A673 (cell line): ENCODE measurements around the gene ZHX3. TPM values are rescaled to one million over a fixed set of nuclear protein-coding genes. Genes with fewer than 3 reads are reported as not detected.

Experiments
- BruUV-seq: library from RNA; stranded (reverse); fragments of 400-500 nt; replicated peaks from 2 replicates; lab custom pipeline; 2021; lab: Mats Ljungman, UMichigan
- CTCF ChIA-PET: fragments of 300-600 bp; sonication (Branson Sonifier 250); formaldehyde crosslinking; loops from one replicate; lab custom pipeline; 2022; ENCODE audit warnings: antibody characterized with exemption; lab: Charles Lee
- POLR2A ChIA-PET: fragments of 300-600 bp; sonication (Branson Sonifier 250); formaldehyde crosslinking; loops from one replicate; lab custom pipeline; 2022; ENCODE audit warnings: antibody characterized with exemption; ENCODE audit not compliant: low non-redundant PET; lab: Charles Lee
- DNase-seq: peaks from one replicate; pipeline ENCODE4 v3.0.0-alpha.2; 2015; ENCODE audit warnings: low spot score
- H3K27ac ChIP-seq: fragments of 200-600 bp; sonication (generic); 2 replicates; pipeline ENCODE4 v1.5.1; 2016; ENCODE audit warnings: mixed run types, low read depth, mild to moderate bottlenecking, mixed read lengths, antibody characterized with exemption, low read length; ENCODE audit not compliant: poor library complexity, severe bottlenecking
- H3K27me3 ChIP-seq: fragments of 200-600 bp; sonication (generic); replicated peaks from 2 replicates; pipeline ENCODE4 v1.6.1; 2017; ENCODE audit warnings: mixed run types, low read depth, mild to moderate bottlenecking, mixed read lengths, antibody characterized with exemption, low read length; ENCODE audit not compliant: insufficient read depth, poor library complexity
- H3K36me3 ChIP-seq: fragments of 200-600 bp; sonication (generic); 2 replicates; pipeline ENCODE4 v1.6.1; 2016; ENCODE audit warnings: mixed run types, mild to moderate bottlenecking, mixed read lengths, antibody characterized with exemption, low read length; ENCODE audit not compliant: insufficient read depth, poor library complexity, severe bottlenecking
- H3K4me1 ChIP-seq: fragments of 200-600 bp; sonication (generic); 2 replicates; pipeline ENCODE4 v1.6.1; 2017; ENCODE audit warnings: mixed run types, mild to moderate bottlenecking, mixed read lengths, antibody characterized with exemption, low read length; ENCODE audit not compliant: insufficient read depth, poor library complexity, severe bottlenecking
- H3K4me3 ChIP-seq: fragments of 200-600 bp; sonication (generic); 2 replicates; pipeline ENCODE4 v1.5.1; 2016; ENCODE audit warnings: low read depth, mixed run types, mild to moderate bottlenecking, mixed read lengths, low read length; ENCODE audit not compliant: poor library complexity, severe bottlenecking
- H3K9me3 ChIP-seq: fragments of 200-600 bp; sonication (generic); 2 replicates; pipeline ENCODE4 v1.6.1; 2016; ENCODE audit warnings: mixed run types, low read depth, mild to moderate bottlenecking, mixed read lengths, antibody characterized with exemption, low read length; ENCODE audit not compliant: poor library complexity, severe bottlenecking
- CTCF ChIP-seq: fragments of 300-800, 200-600 bp; sonication (generic); conservative IDR thresholded peaks from 2 replicates; pipeline ENCODE4 v1.5.1; 2017; ENCODE audit warnings: low read depth, mild to moderate bottlenecking, antibody characterized with exemption, low read length, moderate library complexity, mixed read lengths
- EZH2 ChIP-seq: fragments of 200-600 bp; sonication (generic); IDR thresholded peaks from 2 replicates; pipeline ENCODE4 v1.6.1; 2017; ENCODE audit warnings: borderline replicate concordance, low read depth, mild to moderate bottlenecking, mixed read lengths, antibody characterized with exemption, low read length; ENCODE audit not compliant: poor library complexity, severe bottlenecking
- intact Hi-C: fragments of 100-400 bp; cut with micrococcal nuclease; formaldehyde crosslinking; loops from one replicate; pipeline ENCODE4 v1.10.0; 2022; ENCODE audit not compliant: unreplicated experiment
- total RNA-seq: library from RNA; stranded (reverse); gene quantifications from 2 replicates; pipeline ENCODE4 v1.2.3, GENCODE V29; 2021

Gene ZHX3
- total RNA-seq, 1 experiment from 2014 or later, result 14.0 TPM

- peaks cover 14% of the 10 kb centered on the region for H3K4me1 ChIP-seq
- TF ChIP-seq EZH2, result no peak
- TF ChIP-seq CTCF, result no peak
- peaks cover 11% of the 10 kb centered on the region for H3K36me3 ChIP-seq
- H3K27ac ChIP-seq, result no peak overlapping the region
- no peak for DNase-seq
- no TSS peak for BruUV-seq
- no peaks in the 10 kb centered on the region for H3K27me3 ChIP-seq
- ChIA-PET CTCF (no interaction called here), POLR2A (no interaction called here)
- H3K9me3 ChIP-seq, result no peaks in the 10 kb centered on the region
- intact Hi-C loops, result no loop called here
- H3K4me3 ChIP-seq, result no peak overlapping the region
These were observed 136.8 kb downstream of the ZHX3 start for GRCh38 chr20:41180599-41181333.

DNA sequence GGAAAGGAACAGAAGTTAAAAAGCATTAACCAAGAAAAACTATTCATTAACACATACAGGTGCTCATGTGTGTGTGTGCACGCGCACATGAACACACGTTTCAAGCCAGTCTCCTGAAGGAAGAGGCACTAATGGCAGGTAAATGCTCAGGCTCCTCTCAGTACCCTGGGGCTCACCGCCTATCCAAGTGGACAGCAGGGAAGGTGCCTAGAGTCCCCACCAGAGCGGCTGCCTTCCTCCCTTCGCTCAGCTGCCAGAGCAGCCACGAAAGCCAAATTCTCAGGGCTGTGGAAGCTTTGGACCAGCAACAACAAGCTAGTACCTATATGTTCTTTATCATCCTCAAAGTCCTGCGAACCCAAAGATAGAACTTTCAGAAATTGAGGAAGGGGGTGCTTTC, 137.6 kb downstream of the ZHX3 start:
- Histone ChIP-seq H3K27ac (no peak overlapping the region), H3K9me3 (no peaks in the 10 kb centered on the region), H3K4me3 (no peak overlapping the region), H3K27me3 (no peaks in the 10 kb centered on the region), H3K4me1 (peaks cover 14% of the 10 kb centered on the region), H3K36me3 (peaks cover 16% of the 10 kb centered on the region)
- BruUV-seq, result no TSS peak
- CTCF ChIA-PET, result no interaction called here
- no peak for TF ChIP-seq EZH2
- TF ChIP-seq CTCF, result no peak
- intact Hi-C loops, result no loop called here
- no peak for DNase-seq
- POLR2A ChIA-PET, result no interaction called here

DNA sequence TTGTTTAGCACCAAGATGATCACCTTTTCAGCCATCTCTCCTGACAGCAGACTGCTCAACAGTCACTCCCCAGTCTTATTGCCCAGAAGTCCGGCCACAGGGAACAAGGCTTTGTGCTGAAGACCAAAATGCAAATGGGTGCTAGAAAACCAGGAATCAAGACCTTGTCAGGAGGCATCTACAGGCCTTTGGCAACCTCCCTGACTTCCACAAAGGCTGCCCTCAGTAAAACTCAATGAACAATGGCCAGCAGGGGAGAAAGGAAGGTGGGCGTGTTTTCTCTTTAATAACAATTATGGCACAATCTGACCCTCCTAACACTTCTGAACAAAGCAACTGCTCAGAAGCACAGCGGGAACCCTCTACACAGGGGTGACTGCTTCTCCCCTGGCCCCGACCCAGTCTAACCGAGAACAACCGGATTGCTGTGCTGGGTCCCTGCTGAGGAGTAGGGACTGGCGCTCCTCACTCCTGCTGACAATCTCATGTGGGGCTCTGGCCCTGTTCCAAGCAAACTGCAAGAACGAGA, 138.6 kb downstream of the ZHX3 start:
- intact Hi-C loops, result no loop called here
- H3K4me3 ChIP-seq, result no peak overlapping the region
- H3K27ac ChIP-seq, result peak overlapping the region; percentile 6
- H3K36me3 ChIP-seq, result peaks cover 26% of the 10 kb centered on the region
- ChIA-PET CTCF (no interaction called here), POLR2A (no interaction called here)
- TF ChIP-seq CTCF (no peak), EZH2 (no peak)
- BruUV-seq, result no TSS peak
- H3K4me1 ChIP-seq, result peaks cover 14% of the 10 kb centered on the region
- DNase-seq, result peak; percentile 83
- no peaks in the 10 kb centered on the region for H3K27me3 ChIP-seq
- no peaks in the 10 kb centered on the region for H3K9me3 ChIP-seq
